NCI-H526 treated with DMSO at 0.1 percent for 48 hours (cell line): ENCODE measurements around the gene CEP41.

Source experiments
- DNase-seq: peaks from one replicate; lab custom pipeline; 2025; lab: John Stamatoyannopoulos, UW

CEP41 gene, protein sequence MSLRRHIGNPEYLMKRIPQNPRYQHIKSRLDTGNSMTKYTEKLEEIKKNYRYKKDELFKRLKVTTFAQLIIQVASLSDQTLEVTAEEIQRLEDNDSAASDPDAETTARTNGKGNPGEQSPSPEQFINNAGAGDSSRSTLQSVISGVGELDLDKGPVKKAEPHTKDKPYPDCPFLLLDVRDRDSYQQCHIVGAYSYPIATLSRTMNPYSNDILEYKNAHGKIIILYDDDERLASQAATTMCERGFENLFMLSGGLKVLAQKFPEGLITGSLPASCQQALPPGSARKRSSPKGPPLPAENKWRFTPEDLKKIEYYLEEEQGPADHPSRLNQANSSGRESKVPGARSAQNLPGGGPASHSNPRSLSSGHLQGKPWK

DNA sequence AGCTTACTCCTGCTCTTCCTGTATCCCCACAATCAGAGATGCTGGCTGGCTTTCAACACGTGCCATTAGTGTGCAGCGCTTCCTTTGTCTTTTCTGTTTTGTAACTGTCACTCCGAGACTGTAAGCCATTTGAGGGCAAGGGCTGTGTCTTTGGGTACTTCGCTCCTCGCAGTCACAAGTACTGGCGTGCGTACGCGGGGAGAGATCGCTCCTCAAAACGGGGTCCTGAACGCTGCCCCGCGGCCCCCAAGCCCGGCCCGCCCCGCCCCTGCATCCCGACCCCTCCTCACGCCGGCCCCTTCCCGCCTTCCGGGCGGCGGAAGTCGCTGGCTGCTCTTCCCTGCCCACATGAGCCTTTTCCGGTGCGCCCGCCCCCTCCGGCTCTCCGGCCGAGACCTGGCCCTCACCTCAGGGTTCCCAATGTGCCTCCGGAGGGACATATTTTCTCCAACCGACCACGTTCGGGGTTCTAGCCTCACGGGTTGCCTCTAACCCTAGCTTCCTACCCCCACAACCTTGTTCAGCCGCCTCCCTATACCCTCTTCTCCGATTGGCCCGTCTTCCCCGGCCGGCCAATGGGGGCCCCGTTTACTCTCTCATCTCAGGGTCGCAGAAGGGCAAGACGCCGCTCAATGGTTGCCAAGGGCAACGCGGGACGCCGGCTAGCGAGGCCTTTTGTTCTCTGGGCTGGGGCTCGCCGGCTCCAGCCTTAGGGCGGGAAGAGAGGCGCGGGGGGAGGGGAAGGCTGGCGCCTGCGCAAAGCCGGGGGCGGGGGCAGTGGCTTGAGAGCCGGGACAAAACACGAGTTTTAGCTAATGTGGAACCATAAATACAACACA lies at the start of gene CEP41:
CEP41 (minus strand) TSS at position 490 of the 839 bp plus-strand sequence; CDS start at position 440, 50 bp downstream.
- DNase-seq, result peak; percentile 96

DNA sequence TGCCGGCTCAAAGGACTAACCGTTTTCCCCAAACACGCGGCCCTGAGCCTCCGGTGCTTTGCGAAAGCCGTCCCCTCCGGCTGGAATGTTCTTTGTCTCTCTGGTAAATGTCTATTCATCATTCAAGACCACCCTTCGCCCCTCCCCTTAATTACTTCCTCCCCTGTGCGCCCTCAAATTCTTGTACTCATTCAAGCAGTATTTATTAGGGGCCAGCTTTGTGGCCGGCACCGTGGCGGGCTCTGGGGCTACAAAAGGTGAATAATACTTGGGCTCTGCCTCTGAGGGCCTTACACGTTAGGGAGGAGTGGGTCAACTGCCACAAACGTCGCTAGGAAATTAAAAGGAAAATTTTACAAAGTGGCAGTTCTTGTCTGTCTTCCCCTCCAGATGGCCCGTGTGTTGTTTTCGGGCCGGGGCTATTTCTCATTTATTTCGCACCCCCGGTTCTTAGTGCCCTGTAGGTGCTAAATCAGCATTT lies 49.5 kb upstream of the CEP41 start:
- no peak for DNase-seq

DNA sequence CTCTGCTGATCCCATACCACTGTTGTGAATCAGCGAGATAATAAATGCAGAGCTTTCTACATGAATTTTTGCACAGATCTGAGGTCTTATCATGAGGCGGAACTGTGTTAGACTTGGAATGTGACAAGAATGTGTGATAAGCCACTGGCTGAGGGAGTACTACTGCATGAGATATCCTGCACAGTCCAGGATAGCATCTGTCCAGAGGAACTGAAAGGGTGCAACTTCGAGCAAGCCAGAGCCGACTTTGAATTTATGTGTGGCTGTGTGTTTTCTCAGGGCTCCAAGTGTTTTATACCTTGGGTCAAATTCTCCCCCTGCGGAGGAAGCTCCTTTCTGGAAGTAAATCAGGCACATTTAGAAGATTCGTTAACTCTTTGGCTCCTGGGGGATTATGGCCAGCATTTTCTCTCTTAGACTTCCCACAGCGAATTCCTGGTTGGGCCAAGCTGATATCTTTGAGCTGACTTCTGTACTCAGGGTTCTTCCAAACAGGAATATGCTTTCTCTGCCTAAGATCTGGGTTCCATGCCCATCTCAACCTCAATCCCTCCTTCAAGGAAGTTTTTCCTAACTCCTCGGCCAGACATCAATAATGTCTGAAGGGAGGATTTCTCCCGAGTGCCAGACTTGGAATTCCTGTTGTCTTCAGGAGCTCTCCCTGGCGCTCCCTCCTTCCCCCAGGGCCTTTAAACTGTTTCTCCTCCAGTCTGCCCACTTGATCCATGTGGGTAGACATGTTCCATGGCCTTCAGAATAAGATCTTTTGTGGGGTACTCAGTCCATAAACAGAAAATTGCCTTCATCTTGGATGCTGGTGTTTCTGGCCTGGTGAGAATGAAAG lies 48.5 kb upstream of the CEP41 start:
- DNase-seq, result no peak

DNA sequence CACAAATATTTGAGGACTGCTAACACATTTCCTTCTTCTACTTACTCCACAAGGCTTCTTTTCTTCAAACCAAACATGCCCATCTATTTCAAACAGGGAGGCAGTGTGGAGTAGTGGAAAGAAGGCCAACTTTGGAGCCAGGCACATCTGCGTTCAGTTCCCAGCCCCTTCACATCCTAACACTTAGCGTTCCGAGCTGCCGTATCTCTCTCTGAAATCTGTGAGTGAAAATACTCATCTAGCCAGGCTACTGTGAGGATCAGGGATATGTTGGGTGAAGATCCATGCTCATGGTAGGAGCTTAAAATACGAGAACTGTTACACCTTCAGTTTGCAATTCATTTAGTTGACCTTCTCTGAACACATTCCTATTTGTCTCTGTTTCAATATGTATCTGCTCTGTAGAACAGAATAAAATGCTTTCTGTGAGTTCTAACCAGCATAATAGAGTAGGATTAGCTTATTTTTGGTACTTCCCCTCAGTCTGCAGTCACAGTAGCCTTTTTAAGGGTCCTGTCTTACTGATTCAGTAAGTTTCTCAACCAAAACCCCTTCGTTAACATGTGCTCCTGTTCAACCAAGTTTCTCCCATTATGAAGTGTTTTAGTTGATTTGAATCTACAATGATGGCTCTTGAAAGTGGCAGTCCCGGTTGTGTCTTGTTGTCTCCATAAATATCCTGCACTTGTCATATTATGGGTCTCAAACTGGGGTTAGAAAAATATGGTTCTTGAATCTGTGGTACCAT lies 47.8 kb upstream of the CEP41 start:
- no peak for DNase-seq

DNA sequence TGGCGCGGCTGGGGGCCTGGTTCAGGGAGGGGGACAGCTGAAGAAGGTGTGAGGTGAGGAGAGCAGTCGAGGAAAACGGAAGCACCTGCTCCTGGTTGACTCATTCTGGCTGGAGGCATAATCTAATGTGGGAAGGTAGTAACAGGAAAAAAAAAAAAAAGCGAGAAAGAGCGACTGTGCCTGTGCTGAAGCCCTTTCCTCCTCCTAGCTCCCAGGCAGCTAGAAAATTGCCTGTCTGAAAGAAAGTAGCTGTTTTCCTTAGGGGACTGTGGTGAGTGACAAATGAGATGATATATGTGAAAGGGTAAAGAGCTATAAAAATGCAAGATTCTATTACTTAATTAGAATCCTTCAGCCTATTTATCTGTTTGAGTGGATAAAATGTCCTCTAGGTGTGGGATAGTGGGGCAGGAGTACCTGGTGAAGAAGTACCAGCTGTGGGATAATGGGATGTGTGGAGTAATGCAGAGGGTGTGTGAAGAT lies 46.2 kb upstream of the CEP41 start:
- no peak for DNase-seq

DNA sequence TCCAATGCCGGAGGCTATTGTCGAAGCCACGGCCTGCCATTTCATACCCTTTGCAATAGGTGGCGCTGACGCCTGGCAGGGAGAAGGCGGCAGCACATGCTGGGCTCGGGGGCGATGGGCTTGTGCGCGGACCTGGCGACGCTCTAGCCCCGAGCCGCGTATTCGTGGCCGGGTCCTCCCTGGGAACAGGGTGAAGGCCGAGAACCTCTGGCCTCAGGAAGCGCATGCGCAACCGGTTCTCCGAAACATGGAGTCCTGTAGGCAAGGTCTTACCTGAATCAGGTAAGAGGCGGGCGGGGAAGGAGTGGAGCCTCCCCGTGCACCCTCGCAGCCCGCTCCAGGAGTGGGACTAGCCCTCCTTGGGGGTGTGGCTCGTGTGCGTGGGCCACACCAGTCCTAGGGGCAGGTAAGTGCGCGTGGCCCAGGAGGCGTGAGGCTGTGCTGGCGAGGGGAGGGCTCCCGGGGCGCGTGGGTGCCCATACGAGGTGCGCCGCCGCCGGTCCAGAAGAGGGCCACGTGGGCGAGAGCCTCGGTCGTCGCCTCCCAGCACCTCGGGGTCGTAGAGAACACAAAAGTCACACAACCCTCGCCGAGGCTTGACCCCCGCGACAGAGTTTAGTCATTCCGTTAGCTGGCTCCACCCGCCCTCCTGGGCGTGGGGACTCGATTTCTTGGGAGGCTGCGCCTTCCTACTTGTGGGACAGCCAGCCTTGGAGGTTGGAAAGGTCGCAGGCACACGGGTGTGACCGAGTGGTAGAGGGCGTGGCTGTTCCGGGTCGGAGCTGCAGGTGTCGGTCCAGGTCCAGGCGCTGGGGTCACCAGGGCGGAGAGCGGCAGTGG lies 45.5 kb upstream of the CEP41 start:
- peak; percentile 52 for DNase-seq

DNA sequence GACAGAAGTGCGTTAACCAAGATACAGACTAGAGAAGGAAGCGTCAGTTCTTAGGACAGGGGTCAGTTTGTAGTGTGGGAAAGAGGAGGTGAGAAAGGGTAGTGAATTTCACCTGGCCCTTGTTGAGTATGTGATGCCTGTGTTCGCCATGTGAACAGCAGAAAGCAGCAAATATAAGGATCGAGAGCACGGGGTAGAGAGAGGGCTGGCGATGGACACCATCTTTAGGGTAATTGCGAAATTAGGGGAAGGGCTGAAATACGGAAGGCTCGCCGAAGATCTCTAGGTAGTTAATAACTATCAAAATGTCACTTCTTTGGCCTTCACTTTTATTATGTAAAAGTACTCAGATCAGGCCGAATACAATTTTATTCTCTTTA lies 44.9 kb upstream of the CEP41 start:
- no peak for DNase-seq

DNA sequence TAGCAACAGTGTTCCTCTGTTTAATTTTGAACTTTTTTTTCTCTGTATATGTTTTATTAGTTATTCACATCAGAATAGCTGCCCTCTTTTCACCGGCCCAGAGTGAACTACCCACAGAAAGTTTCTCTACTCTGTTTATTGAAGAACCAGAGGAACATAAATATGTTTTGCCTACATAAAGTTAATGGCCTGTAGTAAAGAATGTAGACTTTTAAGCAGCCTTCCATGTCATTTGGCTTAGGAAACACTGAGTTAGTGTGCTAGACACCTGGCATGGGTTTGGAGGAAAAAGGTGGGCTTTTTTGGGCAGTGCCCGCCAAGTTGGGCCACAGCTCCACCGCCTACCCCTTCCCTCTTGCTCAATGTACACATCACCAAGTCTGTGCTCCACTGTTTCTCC lies 42.2 kb upstream of the CEP41 start:
- no peak for DNase-seq

DNA sequence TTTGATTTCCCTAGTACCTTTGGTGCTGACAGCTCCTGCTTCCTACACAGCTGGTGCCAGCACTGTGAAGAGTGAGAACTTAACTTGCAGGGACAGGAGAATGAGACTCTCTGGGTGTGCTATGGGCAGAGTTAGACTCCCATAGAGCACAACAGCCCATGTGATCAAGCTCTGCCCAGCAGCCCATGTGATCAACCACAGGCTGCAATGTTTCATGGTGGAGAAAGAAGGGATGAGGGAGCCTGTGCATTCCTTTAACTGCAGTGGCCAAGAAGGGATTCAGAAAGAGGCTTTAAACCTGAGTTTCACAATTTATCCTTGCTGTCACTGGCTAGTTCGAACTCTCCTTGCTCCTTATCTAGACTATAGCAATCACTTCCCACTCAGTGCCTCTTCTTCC lies 41.1 kb upstream of the CEP41 start:
- no peak for DNase-seq

DNA sequence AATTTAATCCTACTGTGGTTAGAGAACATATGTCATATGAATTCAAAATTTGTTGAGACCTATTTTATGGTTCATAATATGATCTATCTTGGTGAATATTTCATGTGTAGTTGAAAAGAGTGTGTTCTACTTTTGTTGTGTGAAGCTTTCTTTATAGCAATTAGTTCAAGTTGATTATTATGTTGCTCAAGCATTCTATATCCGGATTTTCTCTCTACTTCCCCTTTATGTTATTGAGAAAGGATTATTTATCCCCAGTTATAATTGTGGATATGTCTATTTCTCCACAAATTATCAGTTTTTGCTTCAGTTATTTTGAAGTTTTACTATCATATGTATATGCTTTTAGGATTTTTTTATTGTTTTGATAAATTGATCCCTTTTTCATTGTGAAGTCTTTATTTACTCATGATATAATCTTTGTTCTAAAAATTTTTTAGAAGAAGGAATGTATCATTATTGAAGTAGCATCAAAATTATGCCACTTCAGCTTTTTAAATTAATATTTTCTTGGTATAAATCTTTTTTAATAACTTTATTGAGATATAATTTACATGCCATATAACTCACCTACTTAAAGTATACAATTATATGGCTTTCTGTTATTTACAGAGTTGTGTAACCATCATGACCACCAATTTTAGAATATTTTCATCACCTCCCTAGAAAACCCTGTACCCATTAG lies 39.0 kb upstream of the CEP41 start:
- no peak for DNase-seq

DNA sequence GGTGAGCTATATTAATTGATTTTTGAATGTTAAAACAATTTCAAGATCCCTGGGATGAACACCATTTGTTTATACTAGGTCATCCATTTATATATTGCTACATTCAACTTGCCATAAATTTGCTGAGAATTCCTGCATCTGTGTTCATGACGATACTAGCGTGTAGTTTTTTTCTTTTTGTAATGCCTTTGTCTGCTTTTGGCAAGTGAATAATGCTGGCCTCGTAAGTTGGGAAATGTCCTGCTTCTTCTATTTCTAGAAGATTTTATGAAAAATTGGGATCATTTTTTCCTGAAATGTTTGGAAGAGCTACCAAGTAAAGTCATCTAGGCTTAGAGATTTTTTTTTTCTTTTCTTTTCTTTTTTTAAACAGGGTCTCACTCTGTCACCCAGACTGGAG lies 38.2 kb upstream of the CEP41 start:
- no peak for DNase-seq

DNA sequence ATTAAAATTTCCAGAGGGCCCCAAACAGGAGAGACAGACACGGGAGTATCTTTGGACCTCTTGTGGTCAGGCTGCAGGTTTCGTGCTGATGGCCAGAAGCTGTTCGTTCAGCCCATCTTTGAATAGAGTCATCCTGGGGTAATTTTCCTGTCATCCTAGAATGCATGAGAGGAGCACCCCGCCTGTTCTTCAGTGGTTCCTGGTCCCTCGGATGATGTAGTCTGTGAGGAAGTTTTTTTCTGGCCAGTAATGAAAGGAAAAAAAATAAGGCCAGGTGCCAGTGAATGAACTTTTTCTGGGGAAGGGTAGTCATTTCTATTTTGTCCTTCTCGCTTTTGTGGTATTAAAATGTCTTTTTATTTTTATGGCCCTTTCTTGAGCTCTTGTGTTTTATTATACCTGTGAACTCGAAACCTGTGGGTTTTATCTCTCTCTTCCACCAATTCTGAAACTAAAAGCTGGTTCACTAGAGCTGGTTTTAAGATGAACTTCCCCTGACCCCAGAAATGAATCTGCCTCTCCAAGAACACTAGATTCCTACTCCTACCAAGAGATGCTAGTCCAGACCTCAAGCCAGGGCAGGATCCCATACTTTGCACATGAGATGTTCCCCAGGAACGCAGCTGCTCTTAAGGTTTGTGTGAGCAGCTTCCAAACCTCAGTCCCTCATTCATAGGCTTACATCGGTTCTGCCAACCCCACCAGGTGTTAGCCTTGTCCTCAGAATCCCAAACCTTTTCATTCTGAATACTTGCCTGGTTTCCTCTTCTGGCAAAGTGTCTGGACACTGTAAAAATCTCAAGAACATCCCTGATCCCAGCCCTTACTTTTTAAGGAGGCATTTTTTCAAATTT lies 35.7 kb upstream of the CEP41 start:
- DNase-seq, result no peak

DNA sequence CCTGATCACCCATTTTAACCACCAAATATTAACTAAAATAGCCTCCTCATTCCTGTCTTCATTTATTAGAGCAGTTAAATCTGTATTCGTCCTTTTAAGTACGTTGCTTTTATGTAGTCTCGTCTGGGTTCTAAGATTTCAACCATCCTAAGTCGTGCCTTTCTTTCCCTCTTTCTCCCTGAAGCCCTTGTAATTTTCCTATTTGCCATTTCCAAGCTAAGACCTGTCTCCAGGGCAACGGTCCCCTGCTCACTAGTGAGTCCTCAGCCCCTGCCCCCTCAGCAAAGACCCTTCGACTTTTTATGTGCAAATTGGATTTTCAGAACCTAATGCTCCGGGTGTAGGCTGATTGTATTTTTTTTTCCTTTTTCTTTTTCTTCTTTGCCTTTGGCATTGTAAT lies 35.0 kb upstream of the CEP41 start:
- DNase-seq, result no peak

DNA sequence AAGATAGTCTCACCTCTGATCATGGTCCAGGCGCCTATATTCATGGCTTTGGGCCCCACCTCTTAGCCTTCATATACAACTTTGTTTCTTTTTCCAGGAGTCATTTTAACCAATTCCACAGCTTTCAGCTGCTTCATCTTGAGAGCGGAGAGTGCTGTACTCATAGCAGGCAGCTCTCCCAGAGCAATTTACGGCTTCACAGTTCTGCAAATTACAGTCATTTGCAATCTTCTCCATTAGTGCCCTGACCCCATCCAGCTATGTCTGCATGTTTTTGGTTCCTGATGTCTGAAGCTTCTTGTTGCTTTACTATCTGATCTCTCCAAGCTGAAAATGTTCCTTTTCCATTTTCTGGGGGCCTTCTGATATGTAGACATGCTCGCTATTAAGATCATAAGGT lies 33.1 kb upstream of the CEP41 start:
- DNase-seq, result no peak

DNA sequence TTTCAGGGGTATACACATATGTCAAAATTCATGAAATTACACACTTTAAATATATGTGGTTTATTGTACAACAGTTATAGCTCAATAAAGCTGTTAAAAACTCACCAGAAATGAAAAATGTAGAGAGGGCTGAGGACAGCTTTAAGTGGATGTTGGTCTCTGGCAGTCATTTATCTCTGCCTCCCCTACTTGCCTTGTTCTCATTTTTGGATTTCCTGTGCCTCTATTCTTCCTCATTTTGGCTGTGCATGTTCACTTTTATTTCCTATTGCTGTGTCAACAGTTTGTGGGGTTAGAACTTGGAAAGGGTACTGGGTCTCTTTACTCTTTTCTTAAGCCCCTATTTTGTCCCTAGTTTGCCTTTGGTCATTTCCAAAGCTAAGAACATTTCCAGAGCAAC lies 32.5 kb upstream of the CEP41 start:
- DNase-seq, result no peak

DNA sequence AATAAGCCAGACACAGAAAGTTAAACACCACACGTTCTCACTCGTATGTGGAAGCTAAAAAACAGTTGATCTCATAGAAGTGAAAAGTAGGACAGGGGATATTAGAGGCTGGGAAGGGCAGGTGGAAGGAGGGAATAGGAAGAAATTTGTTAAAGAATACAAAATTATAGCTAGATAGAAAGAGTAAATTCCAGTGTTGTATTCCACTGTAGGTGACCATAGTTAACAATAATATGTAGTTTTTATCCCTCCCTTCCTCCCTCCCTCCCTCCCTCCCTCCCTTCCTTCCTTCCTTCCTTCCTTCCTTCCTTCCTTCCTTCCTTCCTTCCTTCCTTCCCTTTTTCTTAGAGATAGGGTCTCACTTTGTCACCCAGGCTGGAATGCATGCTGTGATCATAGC lies 31.2 kb upstream of the CEP41 start:
- no peak for DNase-seq

DNA sequence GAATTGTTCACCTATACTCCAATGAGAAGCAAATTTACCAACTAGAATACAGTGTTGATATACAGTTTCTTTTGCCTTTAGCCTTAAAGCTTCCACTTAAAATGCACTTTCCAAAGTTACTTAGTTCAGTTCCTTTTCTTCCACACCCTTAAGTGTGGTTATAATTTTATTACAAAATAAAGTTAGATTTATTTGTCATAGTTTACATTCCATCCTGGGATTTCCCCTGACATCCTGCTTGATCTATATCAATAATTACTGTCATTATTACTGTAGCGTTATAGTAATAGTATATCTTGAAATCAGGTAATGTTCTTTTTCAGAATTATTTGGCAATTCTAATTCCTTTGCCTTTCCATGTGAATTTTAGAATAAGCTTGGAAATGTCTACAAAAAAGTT lies 27.8 kb upstream of the CEP41 start:
- no peak for DNase-seq

DNA sequence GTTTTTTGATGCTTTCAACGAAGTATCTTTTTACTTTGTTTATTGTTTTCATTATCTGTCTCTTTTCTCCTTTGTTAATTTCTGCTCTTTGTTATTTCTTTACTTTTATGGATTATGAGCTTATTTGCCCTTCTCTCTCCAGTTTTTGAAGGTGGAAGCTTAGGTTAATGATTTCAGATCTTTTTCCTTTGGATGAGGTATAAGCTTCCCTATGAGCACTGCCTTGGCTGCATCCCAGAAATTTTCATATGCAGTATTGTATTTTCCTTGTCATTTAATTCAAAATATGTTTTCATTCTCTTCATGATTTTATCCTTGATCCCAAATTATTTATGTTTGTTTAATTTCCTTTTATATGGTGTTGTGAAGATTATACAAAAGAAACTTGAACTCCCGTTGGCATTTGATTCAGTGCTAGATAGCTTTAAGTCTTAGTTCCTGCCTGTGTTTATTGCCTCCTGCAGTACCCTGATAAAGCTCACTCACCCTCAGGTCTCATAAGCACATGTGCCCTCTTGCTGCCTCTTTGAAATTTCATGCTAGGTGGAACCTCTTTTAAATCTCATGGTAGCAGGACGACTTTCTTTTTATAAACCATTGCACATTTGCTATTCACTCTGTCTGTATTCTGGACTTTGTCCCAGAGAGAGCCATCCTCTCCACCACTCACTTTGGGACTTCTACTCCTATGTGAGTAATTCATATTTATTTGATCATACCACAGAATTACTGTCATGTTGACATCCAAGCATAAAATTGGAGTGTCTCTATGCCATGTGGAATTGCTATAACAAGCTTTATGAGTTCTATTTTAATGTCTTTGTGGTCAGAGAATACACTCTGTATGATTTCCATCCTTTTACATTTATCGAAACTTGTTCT lies 23.0 kb upstream of the CEP41 start:
- DNase-seq, result no peak
